ENCODE measurements around the gene PNPLA8. TPM values are rescaled to one million over a fixed set of nuclear protein-coding genes. Genes with fewer than 3 reads are reported as not detected.

The PNPLA8 gene
- polyA plus RNA-seq, 2 donors = 11.4 to 13.7 TPM

DNA sequence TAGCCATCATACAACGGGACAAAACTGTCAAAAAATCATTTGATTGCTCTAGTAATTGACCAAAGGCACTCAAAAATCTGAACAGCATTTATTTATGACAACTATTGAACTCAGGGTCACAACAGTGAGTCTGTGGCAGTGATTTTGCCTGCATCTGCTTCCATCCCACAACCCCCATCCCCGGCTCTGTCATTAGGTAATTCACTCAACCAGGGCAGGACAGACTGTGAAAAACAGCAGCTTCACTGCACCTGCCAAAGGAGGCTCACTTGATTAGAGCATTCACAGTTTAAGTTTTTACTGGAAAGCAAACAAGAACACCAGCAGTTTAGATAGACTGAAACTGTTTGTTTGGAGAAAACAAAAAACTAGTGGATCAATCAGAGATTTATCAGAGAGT, 91.9 kb downstream of the PNPLA8 start:
- no peaks in the 10 kb centered on the region for H3K9me3 ChIP-seq (ENCODE audit: control insufficient read depth in 2 of 2, insufficient read depth in 1 of 2, low read depth in 1 of 2, low read length in 1 of 2)
- no peaks in the 10 kb centered on the region for H3K27me3 ChIP-seq (ENCODE audit: control insufficient read depth in 1 of 2, insufficient read depth in 2 of 2, low read length in 2 of 2)
- H3K4me1 ChIP-seq (ENCODE audit: control insufficient read depth in 2 of 2, insufficient read depth in 2 of 2, low read length in 1 of 2) = no peaks in the 10 kb centered on the region
- WGBS, 2 donors = 59 to 72% methylated on average over 2 of the region's 2 CpGs
- no peak overlapping the region for H3K4me3 ChIP-seq (ENCODE audit: low read depth in 1 of 2, low read length in 2 of 2)
- no peak overlapping the region for H3K27ac ChIP-seq (ENCODE audit: low read depth in 2 of 2, low read length in 1 of 2)
- H3K36me3 ChIP-seq (ENCODE audit: control insufficient read depth in 2 of 2, insufficient read depth in 2 of 2, low read length in 1 of 2) = no peaks in the 10 kb centered on the region

DNA sequence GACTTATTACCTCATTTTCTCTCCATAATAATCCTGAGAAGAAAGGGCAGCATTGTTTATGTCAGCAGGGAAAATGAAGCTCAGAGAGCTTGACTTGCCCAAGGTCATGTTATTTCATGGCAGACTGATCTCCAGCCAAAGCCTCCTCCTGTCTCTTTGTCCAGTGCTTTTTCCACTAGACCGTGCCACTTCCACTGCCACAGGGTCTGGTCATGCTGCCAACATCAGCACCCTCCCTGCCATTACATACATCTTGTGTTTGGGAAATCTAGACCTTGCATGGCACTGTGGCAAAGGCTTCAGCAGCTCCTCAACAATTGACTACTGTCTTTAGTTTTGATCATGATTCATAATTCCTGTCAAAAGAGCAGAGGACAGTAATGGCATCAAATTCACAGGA, 94.8 kb downstream of the PNPLA8 start:
- H3K4me3 ChIP-seq (ENCODE audit: low read depth in 1 of 2, low read length in 2 of 2) = no peak overlapping the region
- WGBS, 2 donors = 60 to 70% methylated on average over 1 of the region's 1 CpG

DNA sequence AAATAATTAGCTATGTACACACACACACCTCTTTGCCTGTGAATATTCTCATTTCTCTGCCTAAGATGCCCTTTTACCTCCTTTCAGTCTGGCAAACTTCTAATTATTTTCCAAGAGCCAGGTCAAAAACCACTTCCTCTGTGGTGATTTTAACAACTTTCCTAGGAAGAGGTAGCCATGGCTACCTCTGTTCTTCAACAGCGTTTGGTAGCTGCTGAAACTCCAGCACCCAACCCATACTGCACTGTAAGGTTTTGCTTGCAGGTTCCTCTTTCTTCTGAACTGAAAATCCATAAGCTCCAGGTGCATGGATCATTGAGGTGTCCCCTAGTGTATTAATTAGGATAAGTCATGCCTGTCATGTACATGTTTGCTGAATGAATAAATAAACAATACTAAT, 95.3 kb downstream of the PNPLA8 start:
- H3K27me3 ChIP-seq (ENCODE audit: control insufficient read depth in 1 of 2, insufficient read depth in 2 of 2, low read length in 2 of 2) = no peaks in the 10 kb centered on the region
- H3K9me3 ChIP-seq (ENCODE audit: control insufficient read depth in 2 of 2, insufficient read depth in 1 of 2, low read depth in 1 of 2, low read length in 1 of 2) = no peaks in the 10 kb centered on the region
- H3K27ac ChIP-seq (ENCODE audit: low read depth in 2 of 2, low read length in 1 of 2) = no peak overlapping the region
- 36 to 38% methylated on average over 1 of the region's 1 CpG for WGBS, 2 donors
- no peaks in the 10 kb centered on the region for H3K36me3 ChIP-seq (ENCODE audit: control insufficient read depth in 2 of 2, insufficient read depth in 2 of 2, low read length in 1 of 2)
- no peak overlapping the region for H3K4me3 ChIP-seq (ENCODE audit: low read depth in 1 of 2, low read length in 2 of 2)
- H3K4me1 ChIP-seq (ENCODE audit: control insufficient read depth in 2 of 2, insufficient read depth in 2 of 2, low read length in 1 of 2) = no peaks in the 10 kb centered on the region

More for the DNA sequence above, 94.8 kb downstream of the PNPLA8 start:
- H3K36me3 ChIP-seq (ENCODE audit: control insufficient read depth in 2 of 2, insufficient read depth in 2 of 2, low read length in 1 of 2) = no peaks in the 10 kb centered on the region
- H3K9me3 ChIP-seq (ENCODE audit: control insufficient read depth in 2 of 2, insufficient read depth in 1 of 2, low read depth in 1 of 2, low read length in 1 of 2) = no peaks in the 10 kb centered on the region
- H3K27ac ChIP-seq (ENCODE audit: low read depth in 2 of 2, low read length in 1 of 2) = no peak overlapping the region
- H3K4me1 ChIP-seq (ENCODE audit: control insufficient read depth in 2 of 2, insufficient read depth in 2 of 2, low read length in 1 of 2) = no peaks in the 10 kb centered on the region
- H3K27me3 ChIP-seq (ENCODE audit: control insufficient read depth in 1 of 2, insufficient read depth in 2 of 2, low read length in 2 of 2) = no peaks in the 10 kb centered on the region

DNA sequence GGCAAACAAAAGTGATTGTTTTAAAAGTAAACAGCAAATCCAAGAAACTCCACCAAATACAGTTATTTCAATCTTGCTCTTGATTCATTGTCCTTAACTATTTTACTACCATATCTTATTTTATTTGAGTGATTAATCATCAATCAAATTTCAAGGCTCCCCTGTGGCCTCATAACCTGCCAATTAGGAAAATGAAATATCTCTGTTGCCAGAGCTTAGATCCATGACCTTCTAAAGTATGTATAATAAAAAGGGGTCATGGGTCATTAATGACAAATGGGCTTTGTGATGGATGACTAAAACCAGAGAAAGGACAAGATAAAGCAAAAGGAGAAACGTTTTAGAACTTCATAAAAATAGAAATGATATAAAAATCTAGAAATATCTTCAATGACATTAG, 98.2 kb downstream of the PNPLA8 start:
- Histone ChIP-seq H3K9me3 (ENCODE audit: control insufficient read depth in 2 of 2, insufficient read depth in 1 of 2, low read depth in 1 of 2, low read length in 1 of 2) (no peaks in the 10 kb centered on the region), H3K4me1 (ENCODE audit: control insufficient read depth in 2 of 2, insufficient read depth in 2 of 2, low read length in 1 of 2) (no peaks in the 10 kb centered on the region), H3K4me3 (ENCODE audit: low read depth in 1 of 2, low read length in 2 of 2) (no peak overlapping the region), H3K27me3 (ENCODE audit: control insufficient read depth in 1 of 2, insufficient read depth in 2 of 2, low read length in 2 of 2) (no peaks in the 10 kb centered on the region), H3K36me3 (ENCODE audit: control insufficient read depth in 2 of 2, insufficient read depth in 2 of 2, low read length in 1 of 2) (no peaks in the 10 kb centered on the region), H3K27ac (ENCODE audit: low read depth in 2 of 2, low read length in 1 of 2) (no peak overlapping the region)
- WGBS, 2 donors = 22 to 35% methylated on average over 1 of the region's 1 CpG

DNA sequence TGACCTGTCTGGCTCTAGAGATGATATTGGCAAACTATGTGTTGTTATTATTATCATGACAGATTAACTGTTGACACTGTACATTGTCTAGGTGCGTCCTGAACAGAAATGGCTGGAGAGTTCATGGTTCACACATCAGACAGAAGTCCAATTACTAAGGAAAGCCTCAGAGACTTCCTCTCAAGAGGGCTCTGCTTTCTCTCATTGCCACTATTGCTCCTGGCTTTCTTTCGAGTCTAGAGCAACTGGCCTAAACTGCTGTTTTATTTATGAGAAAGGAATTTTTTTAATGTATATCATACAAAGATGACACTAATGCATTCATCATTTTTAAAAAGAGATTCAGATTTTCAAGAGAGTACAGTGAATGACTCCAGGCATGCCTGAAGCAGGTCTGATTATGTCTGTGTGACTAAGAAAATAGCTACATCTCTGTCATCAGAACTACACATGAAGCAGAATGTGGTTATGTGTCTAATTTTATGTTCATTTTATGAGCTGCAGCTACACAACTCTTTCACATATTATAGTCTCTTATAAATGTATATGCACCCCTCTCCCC, 100.1 kb downstream of the PNPLA8 start:
- Histone ChIP-seq H3K27me3 (ENCODE audit: control insufficient read depth in 1 of 2, insufficient read depth in 2 of 2, low read length in 2 of 2) (no peaks in the 10 kb centered on the region), H3K9me3 (ENCODE audit: control insufficient read depth in 2 of 2, insufficient read depth in 1 of 2, low read depth in 1 of 2, low read length in 1 of 2) (no peaks in the 10 kb centered on the region), H3K27ac (ENCODE audit: low read depth in 2 of 2, low read length in 1 of 2) (no peak overlapping the region), H3K4me1 (ENCODE audit: control insufficient read depth in 2 of 2, insufficient read depth in 2 of 2, low read length in 1 of 2) (no peaks in the 10 kb centered on the region), H3K36me3 (ENCODE audit: control insufficient read depth in 2 of 2, insufficient read depth in 2 of 2, low read length in 1 of 2) (no peaks in the 10 kb centered on the region), H3K4me3 (ENCODE audit: low read depth in 1 of 2, low read length in 2 of 2) (no peak overlapping the region)
- WGBS, 2 donors = 50 to 60% methylated on average over 2 of the region's 2 CpGs

DNA sequence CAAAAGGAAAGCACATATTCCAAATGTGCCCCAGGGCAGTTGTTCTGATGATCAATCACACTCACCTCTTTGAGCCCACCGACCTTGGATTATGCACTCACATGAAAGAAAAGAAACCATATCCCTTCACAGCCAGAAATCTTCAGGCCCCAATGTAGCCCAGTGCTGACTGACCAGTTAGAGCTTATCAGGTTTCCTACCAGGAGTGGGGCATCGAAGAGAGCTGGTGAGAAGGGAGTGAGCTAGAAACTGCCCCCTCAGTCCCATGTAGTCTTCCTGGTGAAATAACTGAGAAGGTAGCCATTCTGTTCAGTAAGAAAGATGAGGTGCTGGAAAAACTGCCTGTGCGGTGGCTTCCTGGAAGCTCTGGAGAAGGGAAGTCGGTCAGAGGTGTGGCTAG, 101.9 kb downstream of the PNPLA8 start:
- Histone ChIP-seq H3K4me3 (ENCODE audit: low read depth in 1 of 2, low read length in 2 of 2) (no peak overlapping the region), H3K4me1 (ENCODE audit: control insufficient read depth in 2 of 2, insufficient read depth in 2 of 2, low read length in 1 of 2) (no peaks in the 10 kb centered on the region), H3K36me3 (ENCODE audit: control insufficient read depth in 2 of 2, insufficient read depth in 2 of 2, low read length in 1 of 2) (no peaks in the 10 kb centered on the region), H3K27ac (ENCODE audit: low read depth in 2 of 2, low read length in 1 of 2) (no peak overlapping the region), H3K9me3 (ENCODE audit: control insufficient read depth in 2 of 2, insufficient read depth in 1 of 2, low read depth in 1 of 2, low read length in 1 of 2) (no peaks in the 10 kb centered on the region), H3K27me3 (ENCODE audit: control insufficient read depth in 1 of 2, insufficient read depth in 2 of 2, low read length in 2 of 2) (no peaks in the 10 kb centered on the region)
- WGBS, 2 donors = 78 to 79% methylated on average over 4 of the region's 4 CpGs

DNA sequence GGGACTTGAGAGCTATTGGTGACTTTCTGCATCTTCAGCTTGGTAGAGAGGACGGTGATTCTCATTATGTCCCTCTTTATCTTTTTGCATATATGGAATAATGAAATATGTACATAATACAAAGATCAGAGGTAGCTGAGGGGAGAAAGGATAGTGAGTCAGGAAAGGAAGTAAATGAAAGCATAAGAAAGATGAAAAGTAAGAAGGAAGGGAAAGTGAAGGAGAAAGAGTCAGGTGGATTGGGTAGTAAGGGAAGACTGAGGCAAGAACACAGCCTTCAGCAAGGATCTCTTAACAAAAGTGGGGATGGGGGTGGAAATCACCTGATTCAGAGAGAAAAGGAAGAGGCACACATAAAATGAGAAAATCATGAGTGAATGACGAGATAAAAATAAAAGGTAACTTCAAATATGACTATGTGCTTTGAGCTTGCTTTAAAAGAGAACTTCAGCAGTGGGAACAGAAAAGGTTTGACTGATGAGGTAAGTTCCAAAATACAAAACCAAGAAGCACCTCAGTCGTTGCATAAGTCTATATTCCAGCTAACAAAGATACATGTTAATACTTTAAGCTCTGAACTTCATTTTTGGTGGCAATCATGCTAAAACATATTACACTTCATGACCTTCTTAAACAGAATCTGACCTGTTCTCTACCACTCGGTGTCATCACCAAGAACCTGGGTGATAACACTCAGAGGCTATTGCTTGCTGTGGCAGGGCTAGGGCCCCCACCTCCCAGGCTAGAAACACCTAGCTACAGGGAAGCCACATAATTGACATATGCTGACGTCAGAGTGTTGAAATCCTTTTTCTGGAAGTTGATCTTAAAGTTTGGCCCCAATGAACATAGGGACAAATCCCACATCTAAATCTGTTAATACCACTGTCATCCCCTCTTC, 102.6 kb downstream of the PNPLA8 start:
- H3K4me3 ChIP-seq (ENCODE audit: low read depth in 1 of 2, low read length in 2 of 2) = no peak overlapping the region
- WGBS, 2 donors = 81 to 83% methylated on average over 5 of the region's 5 CpGs
- H3K9me3 ChIP-seq (ENCODE audit: control insufficient read depth in 2 of 2, insufficient read depth in 1 of 2, low read depth in 1 of 2, low read length in 1 of 2) = no peaks in the 10 kb centered on the region
- no peak overlapping the region for H3K27ac ChIP-seq (ENCODE audit: low read depth in 2 of 2, low read length in 1 of 2)
- H3K27me3 ChIP-seq (ENCODE audit: control insufficient read depth in 1 of 2, insufficient read depth in 2 of 2, low read length in 2 of 2) = no peaks in the 10 kb centered on the region
- no peaks in the 10 kb centered on the region for H3K36me3 ChIP-seq (ENCODE audit: control insufficient read depth in 2 of 2, insufficient read depth in 2 of 2, low read length in 1 of 2)
- H3K4me1 ChIP-seq (ENCODE audit: control insufficient read depth in 2 of 2, insufficient read depth in 2 of 2, low read length in 1 of 2) = no peaks in the 10 kb centered on the region

DNA sequence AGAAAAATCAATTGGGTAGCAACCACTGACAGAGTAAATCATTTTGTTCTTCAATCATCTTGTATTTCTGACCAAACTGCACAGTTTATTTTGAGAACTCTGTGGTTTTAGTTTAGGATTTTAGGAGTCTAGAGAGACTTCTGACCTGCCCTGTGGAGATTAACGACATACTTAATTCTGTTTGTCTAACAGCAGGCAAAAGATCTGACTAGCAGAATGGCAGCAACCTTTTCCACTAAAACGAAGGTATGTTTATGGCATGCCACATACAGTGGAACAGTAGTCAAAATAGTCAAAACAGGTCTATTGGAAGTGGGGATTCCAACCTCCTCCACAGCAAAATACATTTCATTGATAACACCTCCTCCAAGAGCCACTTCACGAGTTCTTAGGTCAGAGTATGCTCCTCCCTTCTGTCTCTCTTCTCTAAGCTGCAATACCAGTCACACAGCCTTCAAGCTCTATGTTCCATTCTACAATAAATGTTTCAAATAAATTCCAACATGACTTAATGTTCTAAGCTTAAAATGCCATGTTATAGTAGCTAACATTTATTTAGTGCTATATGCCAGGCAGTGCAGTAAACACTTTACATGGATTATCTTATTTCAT, 104.1 kb downstream of the PNPLA8 start:
- no peak overlapping the region for H3K27ac ChIP-seq (ENCODE audit: low read depth in 2 of 2, low read length in 1 of 2)
- no peaks in the 10 kb centered on the region for H3K4me1 ChIP-seq (ENCODE audit: control insufficient read depth in 2 of 2, insufficient read depth in 2 of 2, low read length in 1 of 2)
- no peaks in the 10 kb centered on the region for H3K36me3 ChIP-seq (ENCODE audit: control insufficient read depth in 2 of 2, insufficient read depth in 2 of 2, low read length in 1 of 2)
- WGBS, 2 donors = 21 to 26% methylated on average over 3 of the region's 3 CpGs
- no peaks in the 10 kb centered on the region for H3K27me3 ChIP-seq (ENCODE audit: control insufficient read depth in 1 of 2, insufficient read depth in 2 of 2, low read length in 2 of 2)
- no peak overlapping the region for H3K4me3 ChIP-seq (ENCODE audit: low read depth in 1 of 2, low read length in 2 of 2)
- no peaks in the 10 kb centered on the region for H3K9me3 ChIP-seq (ENCODE audit: control insufficient read depth in 2 of 2, insufficient read depth in 1 of 2, low read depth in 1 of 2, low read length in 1 of 2)
